Lower lobe of right lung (tissue), 2 donors: ENCODE data around the gene HBS1L. TPM values are rescaled to one million over a fixed set of nuclear protein-coding genes. Genes with fewer than 3 reads are reported as not detected.

Experiments used
- ATAC-seq, 2 donors: fragments of 200-7000 bp; cut with Tn5 transposase; one replicate each; pipeline ENCODE4 v1.9.1; 2020 to 2022; ENCODE audit warnings: mild to moderate bottlenecking in 2 of 2, moderate library complexity in 2 of 2
- DNase-seq: peaks from one replicate; pipeline ENCODE4 v3.0.0-alpha.2; 2020
- H3K27ac ChIP-seq: fragments of 200-600 bp; one replicate; pipeline ENCODE4 v1.8.0; 2022
- H3K27me3 ChIP-seq: fragments of 200-600 bp; one replicate; pipeline ENCODE4 v1.8.0; 2022; ENCODE audit warnings: low read depth
- H3K36me3 ChIP-seq: fragments of 200-600 bp; one replicate; pipeline ENCODE4 v1.8.0; 2022; ENCODE audit warnings: mild to moderate bottlenecking
- H3K4me1 ChIP-seq: fragments of 200-600 bp; one replicate; pipeline ENCODE4 v1.8.0; 2022
- H3K4me3 ChIP-seq: fragments of 200-600 bp; one replicate; pipeline ENCODE4 v1.8.0; 2022; ENCODE audit warnings: mild to moderate bottlenecking
- H3K9me3 ChIP-seq: fragments of 200-600 bp; one replicate; pipeline ENCODE4 v1.8.0; 2022
- intact Hi-C: fragments of 100-400 bp; cut with DNase I; formaldehyde crosslinking; loops from one replicate; pipeline ENCODE4 v1.11.0; 2022
- total RNA-seq: library from RNA; stranded (reverse); fragmentation: NEBNext Ultra II Directional; extraction: Animal tissue kit (Norgen Biotek cat#: 25700); gene quantifications from one replicate; pipeline ENCODE4 v1.2.1, GENCODE V29; 2021
- TF ChIP-seq, protein P1 (sequence below): fragments of 200-600 bp; IDR thresholded peaks from one replicate; pipeline ENCODE4 v1.8.0; 2022; ENCODE audit warnings: antibody characterized with exemption, mild to moderate bottlenecking
- donor health status: DM: no; HTN: yes; CAD: no; lungs with severe emphysema.

The HBS1L gene
- total RNA-seq, 1 donor from 2014 or later: 51.3 TPM

DNA sequence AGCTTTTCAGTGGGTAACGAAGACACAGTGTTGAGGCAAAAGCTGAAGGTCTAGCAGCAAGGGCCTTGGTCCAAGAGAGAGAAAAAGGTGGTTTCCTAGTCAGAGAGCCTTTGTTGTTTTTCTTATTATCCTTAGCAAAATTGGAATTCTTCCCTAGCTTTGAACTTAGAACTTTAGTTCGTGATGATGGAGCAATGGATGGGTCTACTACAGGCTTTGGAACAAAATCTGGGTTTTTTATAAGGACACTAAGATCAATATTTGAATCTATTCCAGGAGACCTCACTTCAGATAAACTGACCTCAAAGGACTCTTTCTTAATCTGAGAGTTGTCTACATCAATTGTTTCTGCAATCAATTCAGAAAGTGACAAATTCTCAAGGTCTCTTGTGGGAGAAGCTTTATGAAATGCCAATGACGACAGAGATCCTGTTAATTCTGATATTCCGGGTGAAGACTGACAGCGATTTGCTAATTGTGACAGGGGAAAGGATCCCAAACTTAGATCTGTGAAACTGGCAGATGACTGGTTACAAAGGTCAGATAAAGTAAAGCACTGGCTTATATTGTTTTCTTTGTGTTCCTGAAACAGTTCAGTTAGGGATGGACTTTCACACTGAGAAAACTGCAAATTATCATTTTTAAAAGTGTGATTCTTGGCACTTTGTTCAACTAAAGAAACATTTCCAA lies 17.7 kb downstream of the HBS1L start:
- Histone ChIP-seq H3K27me3 (no peaks in the 10 kb centered on the region), H3K4me3 (no peak overlapping the region), H3K4me1 (no peaks in the 10 kb centered on the region), H3K27ac (no peak overlapping the region), H3K36me3 (peaks cover 70% of the 10 kb centered on the region), H3K9me3 (no peaks in the 10 kb centered on the region)
- intact Hi-C loops: no loop called here
- ATAC-seq (no peak), DNase-seq (no peak)
- TF ChIP-seq, protein P1, sequence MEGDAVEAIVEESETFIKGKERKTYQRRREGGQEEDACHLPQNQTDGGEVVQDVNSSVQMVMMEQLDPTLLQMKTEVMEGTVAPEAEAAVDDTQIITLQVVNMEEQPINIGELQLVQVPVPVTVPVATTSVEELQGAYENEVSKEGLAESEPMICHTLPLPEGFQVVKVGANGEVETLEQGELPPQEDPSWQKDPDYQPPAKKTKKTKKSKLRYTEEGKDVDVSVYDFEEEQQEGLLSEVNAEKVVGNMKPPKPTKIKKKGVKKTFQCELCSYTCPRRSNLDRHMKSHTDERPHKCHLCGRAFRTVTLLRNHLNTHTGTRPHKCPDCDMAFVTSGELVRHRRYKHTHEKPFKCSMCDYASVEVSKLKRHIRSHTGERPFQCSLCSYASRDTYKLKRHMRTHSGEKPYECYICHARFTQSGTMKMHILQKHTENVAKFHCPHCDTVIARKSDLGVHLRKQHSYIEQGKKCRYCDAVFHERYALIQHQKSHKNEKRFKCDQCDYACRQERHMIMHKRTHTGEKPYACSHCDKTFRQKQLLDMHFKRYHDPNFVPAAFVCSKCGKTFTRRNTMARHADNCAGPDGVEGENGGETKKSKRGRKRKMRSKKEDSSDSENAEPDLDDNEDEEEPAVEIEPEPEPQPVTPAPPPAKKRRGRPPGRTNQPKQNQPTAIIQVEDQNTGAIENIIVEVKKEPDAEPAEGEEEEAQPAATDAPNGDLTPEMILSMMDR: no peak

DNA sequence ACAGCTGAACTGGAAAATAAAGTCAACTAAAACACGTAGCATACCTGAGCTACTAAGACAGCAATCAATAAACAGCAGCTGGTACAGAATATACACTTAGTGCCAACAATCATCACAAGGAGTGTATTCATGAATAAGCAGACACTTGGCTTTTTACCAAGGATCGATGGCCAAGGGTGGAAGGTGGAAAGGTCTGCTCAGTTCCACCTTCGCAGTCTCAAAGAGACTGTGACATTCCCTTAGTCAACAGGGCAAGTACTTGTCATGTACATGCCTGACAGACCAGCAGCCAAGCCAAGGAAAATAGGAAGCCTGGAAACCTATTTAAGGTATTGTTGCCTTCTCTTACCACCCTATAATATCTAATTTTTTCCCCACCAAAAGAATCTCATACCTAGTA lies 21.4 kb downstream of the HBS1L start:
- Histone ChIP-seq H3K4me3 (no peak overlapping the region), H3K27me3 (no peaks in the 10 kb centered on the region), H3K27ac (no peak overlapping the region), H3K4me1 (no peaks in the 10 kb centered on the region), H3K36me3 (peaks cover 60% of the 10 kb centered on the region), H3K9me3 (no peaks in the 10 kb centered on the region)
- intact Hi-C loops: no loop called here
- TF ChIP-seq, protein P1: no peak
- no peak for DNase-seq
- no peak for ATAC-seq

DNA sequence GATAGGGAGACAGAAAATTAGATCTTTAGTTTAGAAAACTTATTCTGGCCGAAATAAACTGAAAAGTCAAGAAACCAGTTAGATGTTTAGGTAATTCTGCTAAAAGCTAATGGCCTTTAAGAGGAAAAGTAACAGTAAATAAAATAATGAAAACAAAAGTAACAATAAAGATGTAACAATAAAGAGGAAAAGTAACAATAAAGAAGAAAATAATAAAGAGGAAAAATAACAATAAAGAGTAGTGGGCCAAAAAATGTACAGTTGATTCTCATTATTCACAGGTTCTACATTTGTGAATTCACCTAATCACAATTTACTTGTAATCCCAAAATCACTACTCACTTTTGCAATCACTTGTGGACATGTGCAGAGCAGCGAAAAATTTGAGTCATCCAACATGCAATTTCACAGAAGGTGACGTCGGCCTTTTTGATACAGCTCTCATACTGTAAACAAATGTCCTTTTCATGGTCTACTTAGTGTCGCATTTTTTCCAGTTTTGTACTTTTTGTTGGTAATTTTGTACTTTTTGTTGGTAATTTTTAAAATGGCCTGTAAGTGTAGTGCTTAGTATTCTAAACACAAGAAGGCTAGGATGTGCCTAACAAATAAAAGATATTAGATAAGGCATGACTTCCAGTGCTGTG lies 24.0 kb downstream of the HBS1L start:
- Histone ChIP-seq H3K27ac (no peak overlapping the region), H3K4me3 (no peak overlapping the region), H3K27me3 (no peaks in the 10 kb centered on the region), H3K4me1 (no peaks in the 10 kb centered on the region), H3K36me3 (peaks cover 37% of the 10 kb centered on the region), H3K9me3 (no peaks in the 10 kb centered on the region)
- TF ChIP-seq, protein P1: no peak
- DNase-seq (no peak), ATAC-seq (no peak)
- intact Hi-C loops: no loop called here

DNA sequence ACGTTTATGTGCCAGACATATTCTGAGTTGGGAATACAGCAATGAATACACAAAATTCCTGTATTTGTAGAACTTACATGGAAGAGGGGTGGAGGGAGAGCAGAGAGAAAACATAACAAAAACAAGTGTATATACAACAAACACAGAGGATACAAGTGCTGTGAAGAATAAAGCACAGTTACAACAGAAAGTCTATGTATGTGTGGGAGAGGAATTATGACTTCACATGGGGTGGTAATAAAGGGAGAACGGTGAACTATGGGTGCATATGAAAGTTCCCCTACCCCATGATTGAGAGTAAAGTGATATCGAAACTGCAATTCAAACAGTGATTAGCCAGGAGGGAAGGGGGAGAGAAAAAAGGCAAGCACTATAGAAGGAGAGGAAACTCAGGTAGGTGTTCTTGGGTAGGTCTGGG lies 24.6 kb downstream of the HBS1L start:
- no peak for ATAC-seq
- H3K9me3 ChIP-seq: no peaks in the 10 kb centered on the region
- no peaks in the 10 kb centered on the region for H3K27me3 ChIP-seq
- intact Hi-C loops: no loop called here
- TF ChIP-seq, protein P1: no peak
- peaks cover 36% of the 10 kb centered on the region for H3K36me3 ChIP-seq
- DNase-seq: no peak
- H3K4me3 ChIP-seq: no peak overlapping the region
- no peak overlapping the region for H3K27ac ChIP-seq
- H3K4me1 ChIP-seq: no peaks in the 10 kb centered on the region

DNA sequence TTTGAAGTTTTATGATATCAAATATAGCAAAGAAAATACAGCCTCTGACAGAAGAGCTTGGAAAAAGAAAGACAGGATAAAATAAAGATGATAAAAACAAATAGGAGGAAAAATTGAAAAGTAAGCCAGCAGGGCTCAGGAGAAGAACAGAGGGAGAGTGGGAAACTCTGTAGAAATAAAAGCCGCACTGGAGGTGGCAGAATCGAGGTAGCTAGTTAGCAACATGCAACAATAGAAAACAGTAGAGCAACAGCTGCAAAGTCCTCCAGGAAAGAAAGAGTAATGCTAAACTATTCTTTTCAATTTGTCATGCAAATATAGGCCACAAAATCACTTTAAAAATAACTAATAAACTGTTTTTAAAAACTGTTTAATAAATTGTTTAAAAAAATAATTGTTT lies 28.8 kb downstream of the HBS1L start:
- intact Hi-C loops: no loop called here
- ATAC-seq (no peak), DNase-seq (no peak)
- no peaks in the 10 kb centered on the region for H3K4me1 ChIP-seq
- H3K4me3 ChIP-seq: no peak overlapping the region
- H3K27me3 ChIP-seq: no peaks in the 10 kb centered on the region
- H3K27ac ChIP-seq: no peak overlapping the region
- H3K9me3 ChIP-seq: no peaks in the 10 kb centered on the region
- TF ChIP-seq, protein P1: no peak
- peaks cover 9% of the 10 kb centered on the region for H3K36me3 ChIP-seq
